Uterus (tissue), 2 donors: ENCODE measurements around the gene TBC1D9.

ENCODE experiments used
- CTCF ChIP-seq, 4 experiments: fragments of 200-600 bp in 2 of 4; fragments of 450-650 bp in 2 of 4; sonication (generic) in 2 of 4; IDR thresholded peaks; one replicate each; pipeline ENCODE4 v1.5.1; 2016 to 2019; ENCODE audit warnings: antibody characterized with exemption in 4 of 4, mild to moderate bottlenecking in 2 of 4, moderate library complexity in 1 of 4
- POLR2A ChIP-seq, 2 donors: fragments of 450-650 bp; IDR thresholded peaks; one replicate each; pipeline ENCODE4 v1.6.1; 2016; ENCODE audit warnings: antibody characterized with exemption in 2 of 2, mild to moderate bottlenecking in 1 of 2, moderate library complexity in 1 of 2

- TF ChIP-seq CTCF (IDR thresholded peaks at IDR 0.05) (no peak), POLR2A (IDR thresholded peaks at IDR 0.05) (no peak)
Observed at GRCh38 chr4:140691369-140691768, 64.8 kb downstream of the TBC1D9 start.
